Neural progenitor cell (in vitro differentiated cells): ENCODE data around the gene RAB3IL1. TPM values are rescaled to one million over a fixed set of nuclear protein-coding genes. Genes with fewer than 3 reads are reported as not detected.

ENCODE experiments used
- DNase-seq: peaks from one replicate; pipeline ENCODE4 v3.0.0-alpha.2; 2016; ENCODE audit warnings: low spot score
- H2AFZ ChIP-seq: fragments of 200-600 bp; sonication (generic); replicated peaks from 2 replicates; pipeline ENCODE4 v1.6.1; 2016; ENCODE audit warnings: antibody characterized with exemption
- H3F3A ChIP-seq: fragments of 200-600 bp; sonication (generic); 2 replicates; pipeline ENCODE4 v1.6.1; 2016; ENCODE audit warnings: antibody characterized with exemption, low read depth
- H3K27ac ChIP-seq: fragments of 200-600 bp; sonication (generic); 2 replicates; pipeline ENCODE4 v1.5.1; 2016; ENCODE audit warnings: mild to moderate bottlenecking
- H3K27me3 ChIP-seq: fragments of 200-600 bp; sonication (generic); 2 replicates; pipeline ENCODE4 v1.6.1; 2016; ENCODE audit warnings: mild to moderate bottlenecking, moderate library complexity
- H3K36me3 ChIP-seq: fragments of 200-600 bp; sonication (generic); 2 replicates; pipeline ENCODE4 v1.5.1; 2016
- H3K4me1 ChIP-seq: fragments of 200-600 bp; sonication (generic); 2 replicates; pipeline ENCODE4 v1.6.1; 2016; ENCODE audit warnings: mixed run types
- H3K4me2 ChIP-seq: fragments of 200-600 bp; sonication (generic); 2 replicates; pipeline ENCODE4 v1.6.1; 2016
- H3K4me3 ChIP-seq: fragments of 200-600 bp; sonication (generic); 2 replicates; pipeline ENCODE4 v1.5.1; 2016
- H3K79me2 ChIP-seq: fragments of 200-600 bp; sonication (generic); 2 replicates; pipeline ENCODE4 v1.6.1; 2016; ENCODE audit warnings: low read depth
- H3K9ac ChIP-seq: fragments of 200-600 bp; sonication (generic); 2 replicates; pipeline ENCODE4 v1.6.1; 2016
- H3K9me3 ChIP-seq: fragments of 200-600 bp; sonication (generic); 2 replicates; pipeline ENCODE4 v1.5.1; 2016; ENCODE audit warnings: low read depth
- H4K20me1 ChIP-seq: fragments of 200-600 bp; sonication (generic); 2 replicates; pipeline ENCODE4 v1.6.1; 2016; ENCODE audit warnings: low read depth
- H3K27ac Mint-ChIP-seq: 3 replicates; pipeline ENCODE4 v1.8.0; 2021; ENCODE audit warnings: mixed read lengths
- H3K27me3 Mint-ChIP-seq: 2 replicates; pipeline ENCODE4 v1.8.0; 2022; ENCODE audit warnings: low read depth, mild to moderate bottlenecking, inconsistent platforms, moderate library complexity, mixed read lengths; ENCODE audit not compliant: insufficient read depth
- H3K36me3 Mint-ChIP-seq: 3 replicates; pipeline ENCODE4 v1.8.0; 2021; ENCODE audit warnings: mixed read lengths
- H3K4me1 Mint-ChIP-seq: 3 replicates; pipeline ENCODE4 v1.8.0; 2021; ENCODE audit warnings: mixed read lengths
- H3K4me3 Mint-ChIP-seq: 3 replicates; pipeline ENCODE4 v1.8.0; 2021; ENCODE audit warnings: mild to moderate bottlenecking, moderate library complexity, mixed read lengths
- H3K9me3 Mint-ChIP-seq: 3 replicates; pipeline ENCODE4 v1.8.0; 2020; ENCODE audit warnings: mixed read lengths
- CTCF ChIP-seq: fragments of 200-600 bp; sonication (generic); IDR thresholded peaks from 2 replicates; pipeline ENCODE4 v1.5.1; 2017; ENCODE audit warnings: antibody characterized with exemption, mild to moderate bottlenecking
- EZH2 ChIP-seq: fragments of 200-600 bp; sonication (generic); IDR thresholded peaks from 2 replicates; pipeline ENCODE4 v1.6.1; 2017; ENCODE audit warnings: antibody characterized with exemption, mild to moderate bottlenecking, moderate library complexity
- EZH2phosphoT487 ChIP-seq: fragments of 200-600 bp; sonication (generic); IDR thresholded peaks from 2 replicates; pipeline ENCODE4 v1.6.1; 2017; ENCODE audit warnings: antibody characterized with exemption
- total RNA-seq: library from RNA; depleted of rRNA; stranded (reverse); fragments of >200 nt; gene quantifications from 2 replicates; pipeline ENCODE4 v1.2.3, GENCODE V29; 2015; ENCODE audit warnings: low replicate concordance

The RAB3IL1 gene
- total RNA-seq, 1 donor from 2014 or later, result 1.4 TPM

GRCh38 chr11:61916737-61917333 lies 531 bp downstream of the RAB3IL1 start:
- Histone ChIP-seq H4K20me1 (no peaks in the 10 kb centered on the region), H3K27ac (no peak overlapping the region), H3K27me3 (peaks cover 41% of the 10 kb centered on the region), H2AFZ (peak overlapping the region; percentile 66), H3K36me3 (no peaks in the 10 kb centered on the region), H3K79me2 (no peaks in the 10 kb centered on the region), H3F3A (no peaks in the 10 kb centered on the region), H3K4me1 (no peaks in the 10 kb centered on the region), H3K9ac (no peak overlapping the region), H3K4me2 (peak overlapping the region; percentile 96), H3K9me3 (no peaks in the 10 kb centered on the region), H3K4me3 (peak overlapping the region; percentile 68)
- H3K9me3 Mint-ChIP-seq, result no peaks in the 10 kb centered on the region
- no peak overlapping the region for H3K27ac Mint-ChIP-seq
- peaks cover 14% of the 10 kb centered on the region for H3K4me1 Mint-ChIP-seq
- peaks cover 26% of the 10 kb centered on the region for H3K27me3 Mint-ChIP-seq
- peak overlapping the region; percentile 80 for H3K4me3 Mint-ChIP-seq
- TF ChIP-seq EZH2, result no peak
- no peak for TF ChIP-seq EZH2phosphoT487
- DNase-seq, result no peak
- H3K36me3 Mint-ChIP-seq, result no peaks in the 10 kb centered on the region

- Histone ChIP-seq H2AFZ (no peak overlapping the region), H3K79me2 (no peaks in the 10 kb centered on the region), H3K4me2 (no peak overlapping the region), H3K4me1 (no peaks in the 10 kb centered on the region), H3K9me3 (no peaks in the 10 kb centered on the region), H3K9ac (no peak overlapping the region), H3K27ac (no peak overlapping the region), H3K36me3 (no peaks in the 10 kb centered on the region), H4K20me1 (no peaks in the 10 kb centered on the region), H3F3A (no peaks in the 10 kb centered on the region), H3K4me3 (no peak overlapping the region), H3K27me3 (peaks cover 40% of the 10 kb centered on the region)
- Mint-ChIP-seq H3K9me3 (no peaks in the 10 kb centered on the region), H3K4me1 (peaks cover 14% of the 10 kb centered on the region), H3K27ac (no peak overlapping the region), H3K27me3 (peaks cover 19% of the 10 kb centered on the region), H3K4me3 (peak overlapping the region; percentile 65), H3K36me3 (no peaks in the 10 kb centered on the region)
- no peak for TF ChIP-seq CTCF
- DNase-seq, result no peak
Measured at GRCh38 chr11:61914471-61915171, 2.7 kb downstream of the RAB3IL1 start.

GRCh38 chr11:61913699-61914395 lies 3.5 kb downstream of the RAB3IL1 start:
- H3K4me1 Mint-ChIP-seq, result peaks cover 12% of the 10 kb centered on the region
- Histone ChIP-seq H3K36me3 (no peaks in the 10 kb centered on the region), H3K4me2 (no peak overlapping the region), H3K4me3 (no peak overlapping the region), H3K27me3 (peaks cover 32% of the 10 kb centered on the region), H2AFZ (no peak overlapping the region), H3K9me3 (no peaks in the 10 kb centered on the region), H3K4me1 (no peaks in the 10 kb centered on the region), H4K20me1 (no peaks in the 10 kb centered on the region), H3F3A (no peaks in the 10 kb centered on the region), H3K27ac (no peak overlapping the region), H3K79me2 (no peaks in the 10 kb centered on the region), H3K9ac (no peak overlapping the region)
- peak overlapping the region; percentile 65 for H3K4me3 Mint-ChIP-seq
- H3K27ac Mint-ChIP-seq, result no peak overlapping the region
- no peaks in the 10 kb centered on the region for H3K9me3 Mint-ChIP-seq
- TF ChIP-seq CTCF (no peak), EZH2 (no peak)
- peaks cover 17% of the 10 kb centered on the region for H3K27me3 Mint-ChIP-seq
- no peaks in the 10 kb centered on the region for H3K36me3 Mint-ChIP-seq
- no peak for DNase-seq
